GM19351 (cell line): ENCODE measurements around the gene ANKRD44.

ENCODE experiments used
- ATAC-seq: cut with Tn5 transposase; IDR thresholded peaks from one replicate; pipeline ENCODE4 v1.9.1; 2021; ENCODE audit warnings: mild to moderate bottlenecking, moderate library complexity; ENCODE audit not compliant: unreplicated experiment

ANKRD44 gene

DNA sequence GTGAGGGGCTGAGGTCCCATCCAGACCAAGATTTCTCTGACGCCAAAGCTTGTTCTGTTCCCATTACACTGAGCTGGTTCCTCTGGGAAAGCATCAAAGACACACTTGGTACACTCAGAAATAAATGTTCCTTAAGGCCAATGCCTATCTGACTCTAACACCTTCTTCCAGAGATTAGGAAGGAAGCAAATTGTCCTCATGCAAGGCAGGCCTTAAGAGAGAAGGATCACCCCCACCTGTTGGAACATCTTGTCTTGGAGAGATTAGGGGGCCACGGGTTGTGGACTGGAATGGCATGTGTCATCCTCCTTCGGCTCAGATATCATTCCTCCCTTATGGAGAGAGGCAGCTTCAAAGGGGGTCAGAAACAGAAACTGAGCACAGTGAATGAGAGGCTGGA, 100.2 kb downstream of the ANKRD44 start:
- no peak for ATAC-seq

- peak; percentile 31 for ATAC-seq
These were observed 100.7 kb downstream of the ANKRD44 start for GRCh38 chr2:197209742-197210408.

DNA sequence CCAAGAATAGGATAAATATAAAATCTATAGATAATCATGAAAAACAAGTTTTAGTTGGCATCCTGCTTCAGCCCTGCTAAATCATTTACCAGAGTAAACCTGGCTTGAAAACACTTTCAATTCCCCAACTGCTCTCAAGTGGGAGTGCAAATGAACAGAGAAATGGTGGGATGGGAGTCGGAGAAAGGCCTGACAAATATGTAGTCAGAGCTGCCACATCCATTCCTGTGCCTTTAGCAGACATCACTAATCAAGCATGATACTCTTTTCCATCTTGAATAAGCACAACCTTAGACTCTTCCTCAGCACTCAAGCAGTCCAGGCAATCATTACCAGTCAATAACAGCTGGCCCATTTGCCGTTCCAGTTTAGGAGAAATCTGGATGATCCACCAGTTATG, 101.3 kb downstream of the ANKRD44 start:
- no peak for ATAC-seq

GRCh38 chr2:197208841-197209240, 101.7 kb downstream of the ANKRD44 start:
- ATAC-seq, result no peak

DNA sequence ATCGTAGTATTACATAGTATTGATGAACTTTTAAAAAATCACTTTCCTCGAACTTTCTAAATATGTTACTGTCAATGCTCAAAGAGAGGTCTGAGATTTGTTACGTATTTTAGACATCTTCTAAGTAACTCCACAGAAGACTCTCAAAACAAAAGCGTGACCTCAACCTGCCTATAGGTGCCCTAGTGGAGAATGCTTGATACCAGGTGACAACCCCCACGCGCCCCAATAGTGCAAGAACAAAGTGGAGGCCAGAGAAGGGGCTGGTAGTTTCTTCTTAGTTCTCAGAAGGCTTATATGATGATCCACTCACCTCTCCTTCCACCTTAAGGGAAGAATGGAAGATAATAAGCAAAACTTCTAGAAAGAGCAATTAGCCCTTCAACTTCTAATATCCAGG, 102.6 kb downstream of the ANKRD44 start:
- ATAC-seq, result no peak

DNA sequence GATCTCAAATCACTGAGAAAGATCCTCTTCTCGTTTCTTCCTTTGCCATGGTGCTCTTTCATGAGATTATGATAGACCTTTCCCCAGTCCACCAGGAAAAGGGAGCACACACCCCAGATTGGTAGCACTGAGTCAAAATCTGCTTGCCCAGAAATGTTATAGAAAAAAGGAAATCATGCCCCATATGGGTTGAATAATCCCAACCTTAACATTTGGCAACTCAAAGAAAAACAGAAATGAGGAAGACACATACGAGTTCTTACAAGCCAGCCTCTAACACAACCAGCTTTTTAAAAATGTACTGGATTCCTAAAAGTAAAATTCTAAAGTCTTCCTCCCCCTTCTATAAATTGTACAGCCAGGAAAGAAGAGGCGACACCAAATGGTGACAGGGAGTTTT, 103.0 kb downstream of the ANKRD44 start:
- no peak for ATAC-seq

DNA sequence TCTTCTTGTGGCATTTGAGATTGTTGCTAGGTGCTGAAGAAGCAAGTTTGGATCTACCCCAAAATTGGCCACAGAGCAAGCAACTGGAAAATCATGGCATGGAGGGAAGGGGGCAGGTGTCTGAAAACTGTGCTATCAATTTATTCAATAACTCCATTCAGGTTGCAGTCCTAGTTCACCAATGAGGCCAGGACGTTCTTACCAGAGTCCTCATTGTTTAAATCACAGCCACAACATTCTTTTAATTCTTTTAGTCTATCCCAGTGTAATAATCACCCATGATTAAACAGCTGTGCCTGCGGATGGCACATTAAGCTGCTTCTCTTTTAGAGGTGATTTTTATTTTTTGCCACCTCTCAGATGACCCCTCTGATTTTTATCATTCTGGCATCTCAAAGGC, 103.5 kb downstream of the ANKRD44 start:
- ATAC-seq, result no peak

GRCh38 chr2:197205585-197206215, 104.9 kb downstream of the ANKRD44 start:
- ATAC-seq, result peak; percentile 73

DNA sequence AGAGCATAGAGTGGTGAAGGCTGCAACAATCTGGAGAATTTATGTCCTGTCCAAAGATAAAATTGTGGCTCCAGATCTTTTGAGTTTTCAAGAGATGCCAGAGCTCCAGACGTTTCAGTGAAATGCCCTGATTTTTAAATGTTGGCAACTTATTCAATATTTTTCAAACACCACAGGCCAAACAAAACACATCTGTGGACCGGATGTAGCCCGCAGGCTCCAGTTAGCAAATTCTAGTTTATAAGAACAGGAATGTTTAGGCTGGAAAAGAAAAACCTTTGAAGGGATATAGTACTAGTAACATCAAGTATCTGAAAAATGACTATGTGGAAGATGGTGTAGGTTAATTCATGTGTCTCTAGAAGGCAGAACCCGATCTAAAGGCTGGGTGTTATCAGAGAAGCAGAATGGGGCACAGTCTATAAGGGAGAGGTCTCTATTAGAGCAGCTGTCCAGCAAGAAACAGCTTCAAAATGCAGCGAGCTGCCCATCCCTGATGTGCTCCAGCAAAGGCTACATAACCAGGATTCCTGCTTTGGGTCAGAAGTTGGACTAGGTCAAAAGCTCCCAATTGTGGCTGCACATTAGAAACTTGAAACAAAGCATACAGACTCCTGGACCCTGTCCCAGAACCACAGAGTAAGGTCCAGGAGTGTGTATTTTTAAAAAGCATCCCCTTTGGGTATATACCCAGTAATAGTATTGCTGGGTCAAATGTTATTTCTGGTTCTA, 105.9 kb downstream of the ANKRD44 start:
- no peak for ATAC-seq

- no peak for ATAC-seq
These were observed 108.7 kb downstream of the ANKRD44 start for GRCh38 chr2:197201874-197202273.

DNA sequence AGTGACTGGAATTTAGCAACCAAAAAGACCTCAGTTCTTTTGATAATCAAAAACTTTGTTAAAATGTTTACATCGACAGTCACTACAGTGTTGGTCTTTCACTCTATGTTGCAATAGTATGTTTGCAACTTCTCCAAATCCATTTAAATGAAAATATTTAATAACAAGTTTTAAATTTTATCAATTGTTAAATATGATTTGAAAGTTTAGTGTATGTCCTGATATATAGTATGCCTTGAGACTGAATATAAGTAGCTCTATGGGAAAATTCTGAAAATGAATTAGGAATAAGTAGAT, 109.9 kb downstream of the ANKRD44 start:
- ATAC-seq, result no peak

DNA sequence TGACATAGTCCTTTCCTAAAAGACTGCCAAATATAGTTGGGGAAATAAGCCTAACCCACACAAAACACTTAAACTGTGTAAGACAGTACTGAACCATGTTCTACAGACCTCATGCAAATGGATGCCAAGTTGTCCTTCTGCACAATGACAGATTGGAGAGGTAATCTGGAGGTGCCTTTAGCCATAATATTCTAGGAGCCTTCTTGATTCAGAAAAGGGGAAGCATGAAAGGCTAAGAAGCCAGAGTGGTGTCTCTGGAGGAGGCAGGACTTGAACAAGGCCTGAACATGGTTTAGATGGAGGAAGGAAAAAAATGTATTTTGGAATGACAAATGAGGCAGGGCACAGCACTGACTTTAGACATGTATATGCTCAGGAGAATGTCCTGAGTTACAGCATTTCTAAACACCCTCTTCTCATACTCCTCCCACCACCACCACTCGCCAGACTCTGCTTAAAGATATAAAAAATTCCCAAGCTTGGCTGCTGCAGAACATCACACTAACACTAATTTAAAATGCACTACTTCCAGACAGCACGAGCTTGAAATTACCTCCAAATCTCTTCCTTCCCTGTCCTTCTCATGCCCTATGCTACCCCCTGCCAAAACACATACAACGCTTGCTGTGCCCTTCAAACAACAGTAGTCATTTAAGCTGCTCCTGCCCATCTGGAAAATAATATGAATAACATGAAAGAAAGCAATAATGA, 110.4 kb downstream of the ANKRD44 start:
- no peak for ATAC-seq

GRCh38 chr2:197198890-197199289, 111.7 kb downstream of the ANKRD44 start:
- ATAC-seq, result peak; percentile 98

- ATAC-seq, result no peak
These were observed 112.7 kb downstream of the ANKRD44 start for GRCh38 chr2:197197895-197198311.

GRCh38 chr2:197196541-197197180, 113.9 kb downstream of the ANKRD44 start:
- ATAC-seq, result no peak

GRCh38 chr2:197195518-197195917, 115.1 kb downstream of the ANKRD44 start:
- ATAC-seq, result no peak

DNA sequence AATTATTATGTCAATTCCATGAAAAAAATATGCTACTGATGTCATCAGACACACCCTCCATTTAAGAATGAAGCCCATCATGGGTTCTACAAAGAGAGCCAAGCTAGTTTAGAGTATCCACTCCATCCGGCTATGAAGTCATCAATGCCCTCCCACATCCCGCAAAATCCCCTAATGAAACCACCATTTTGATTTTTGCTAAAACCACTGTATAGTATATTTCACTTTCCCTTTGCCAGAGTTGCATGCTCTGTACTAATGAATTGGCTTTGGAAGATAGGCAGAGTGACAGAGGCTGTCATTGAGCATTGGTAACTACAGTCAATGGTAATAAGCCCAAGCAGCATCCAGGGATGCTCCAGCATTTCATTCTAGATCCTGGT, 118.6 kb downstream of the ANKRD44 start:
- ATAC-seq, result peak; percentile 73

- peak; percentile 42 for ATAC-seq
These were observed 119.2 kb downstream of the ANKRD44 start for GRCh38 chr2:197191177-197191939.

DNA sequence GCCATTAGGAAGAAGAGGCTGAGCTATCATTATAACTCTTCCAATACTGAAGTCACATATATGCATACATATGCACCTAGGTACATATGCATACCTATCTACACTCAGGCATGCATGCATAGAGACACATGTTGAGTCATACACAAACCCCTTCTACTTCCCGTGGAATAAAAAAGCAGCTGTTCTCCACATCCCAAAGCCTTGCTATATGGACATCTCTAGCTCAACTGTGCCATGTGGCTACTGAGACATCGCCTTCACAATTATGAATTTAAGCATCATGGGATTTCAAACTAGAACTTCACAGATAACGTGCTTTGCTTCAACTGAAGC, 120.5 kb downstream of the ANKRD44 start:
- no peak for ATAC-seq

GRCh38 chr2:197189426-197190099, 121.0 kb downstream of the ANKRD44 start:
- ATAC-seq, result no peak
